Right forelimb (tissue), 1 donor: ENCODE measurements around the gene SCYGR1.
"Not testable (repeated sequence)": the region's sequence is repeated elsewhere in the genome, so short reads cannot be mapped to it uniquely, and the experiment has no call there.

ENCODE experiments used
- DNase-seq: peaks from one replicate; pipeline ENCODE4 v3.0.0-alpha.2; 2018

Gene SCYGR1

GRCh38 chr2:227387583-227387982, at the start of gene SCYGR1:
SCYGR1 (minus strand) TSS chr2:227387949; CDS start chr2:227387949, 0 bp downstream.
- not testable (repeated sequence) for DNase-seq

GRCh38 chr2:227436436-227437174, 48.9 kb upstream of the SCYGR1 start:
- DNase-seq = no peak

- DNase-seq = no peak
Observed at GRCh38 chr2:227433171-227433570, 45.4 kb upstream of the SCYGR1 start.

- no peak for DNase-seq
Observed at GRCh38 chr2:227430639-227431038, 42.9 kb upstream of the SCYGR1 start.

GRCh38 chr2:227428731-227429285, 41.1 kb upstream of the SCYGR1 start:
- DNase-seq = no peak

GRCh38 chr2:227423656-227424499, 36.1 kb upstream of the SCYGR1 start:
- DNase-seq = no peak

GRCh38 chr2:227420087-227421052, 32.6 kb upstream of the SCYGR1 start:
- no peak for DNase-seq

- no peak for DNase-seq
Observed at GRCh38 chr2:227416701-227417100, 29.0 kb upstream of the SCYGR1 start.

GRCh38 chr2:227415538-227416424, 28.0 kb upstream of the SCYGR1 start:
- DNase-seq = no peak

GRCh38 chr2:227414846-227415245, 27.1 kb upstream of the SCYGR1 start:
- no peak for DNase-seq

- DNase-seq = no peak
Observed at GRCh38 chr2:227413371-227413770, 25.6 kb upstream of the SCYGR1 start.

- no peak for DNase-seq
Observed at GRCh38 chr2:227412877-227413276, 25.1 kb upstream of the SCYGR1 start.

GRCh38 chr2:227411990-227412350, 24.2 kb upstream of the SCYGR1 start:
- no peak for DNase-seq

- DNase-seq = no peak
Observed at GRCh38 chr2:227411320-227411989, 23.7 kb upstream of the SCYGR1 start.

GRCh38 chr2:227410191-227410590, 22.4 kb upstream of the SCYGR1 start:
- no peak for DNase-seq

GRCh38 chr2:227407591-227408151, 19.9 kb upstream of the SCYGR1 start:
- no peak for DNase-seq

- peak; percentile 66 for DNase-seq
Observed at GRCh38 chr2:227406177-227407031, 18.7 kb upstream of the SCYGR1 start.

GRCh38 chr2:227404585-227405271, 17.0 kb upstream of the SCYGR1 start:
- DNase-seq = no peak

GRCh38 chr2:227402959-227403358, 15.2 kb upstream of the SCYGR1 start:
- DNase-seq = no peak
